GM12865 (cell line): Measurements from ENCODE around the gene POLR1E.
A peak's percentile ranks its signal among the peaks of the same experiment; 100 is the strongest.

Experiments used
- DNase-seq: peaks from one replicate; pipeline ENCODE4 v3.0.0; 2010; ENCODE audit warnings: low read depth
- H3K4me3 ChIP-seq: 2 replicates; pipeline ENCODE4 v1.5.1; 2011; ENCODE audit warnings: mild to moderate bottlenecking, low read depth, low read length, control low read depth
- TF ChIP-seq, protein P1 (sequence below): IDR thresholded peaks from 2 replicates; pipeline ENCODE4 v1.5.1; 2011; ENCODE audit warnings: low read length, control low read depth, low read depth, inconsistent platforms; ENCODE audit not compliant: insufficient read depth; ENCODE audit errors: missing control alignments

POLR1E gene, protein sequence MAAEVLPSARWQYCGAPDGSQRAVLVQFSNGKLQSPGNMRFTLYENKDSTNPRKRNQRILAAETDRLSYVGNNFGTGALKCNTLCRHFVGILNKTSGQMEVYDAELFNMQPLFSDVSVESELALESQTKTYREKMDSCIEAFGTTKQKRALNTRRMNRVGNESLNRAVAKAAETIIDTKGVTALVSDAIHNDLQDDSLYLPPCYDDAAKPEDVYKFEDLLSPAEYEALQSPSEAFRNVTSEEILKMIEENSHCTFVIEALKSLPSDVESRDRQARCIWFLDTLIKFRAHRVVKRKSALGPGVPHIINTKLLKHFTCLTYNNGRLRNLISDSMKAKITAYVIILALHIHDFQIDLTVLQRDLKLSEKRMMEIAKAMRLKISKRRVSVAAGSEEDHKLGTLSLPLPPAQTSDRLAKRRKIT

DNA sequence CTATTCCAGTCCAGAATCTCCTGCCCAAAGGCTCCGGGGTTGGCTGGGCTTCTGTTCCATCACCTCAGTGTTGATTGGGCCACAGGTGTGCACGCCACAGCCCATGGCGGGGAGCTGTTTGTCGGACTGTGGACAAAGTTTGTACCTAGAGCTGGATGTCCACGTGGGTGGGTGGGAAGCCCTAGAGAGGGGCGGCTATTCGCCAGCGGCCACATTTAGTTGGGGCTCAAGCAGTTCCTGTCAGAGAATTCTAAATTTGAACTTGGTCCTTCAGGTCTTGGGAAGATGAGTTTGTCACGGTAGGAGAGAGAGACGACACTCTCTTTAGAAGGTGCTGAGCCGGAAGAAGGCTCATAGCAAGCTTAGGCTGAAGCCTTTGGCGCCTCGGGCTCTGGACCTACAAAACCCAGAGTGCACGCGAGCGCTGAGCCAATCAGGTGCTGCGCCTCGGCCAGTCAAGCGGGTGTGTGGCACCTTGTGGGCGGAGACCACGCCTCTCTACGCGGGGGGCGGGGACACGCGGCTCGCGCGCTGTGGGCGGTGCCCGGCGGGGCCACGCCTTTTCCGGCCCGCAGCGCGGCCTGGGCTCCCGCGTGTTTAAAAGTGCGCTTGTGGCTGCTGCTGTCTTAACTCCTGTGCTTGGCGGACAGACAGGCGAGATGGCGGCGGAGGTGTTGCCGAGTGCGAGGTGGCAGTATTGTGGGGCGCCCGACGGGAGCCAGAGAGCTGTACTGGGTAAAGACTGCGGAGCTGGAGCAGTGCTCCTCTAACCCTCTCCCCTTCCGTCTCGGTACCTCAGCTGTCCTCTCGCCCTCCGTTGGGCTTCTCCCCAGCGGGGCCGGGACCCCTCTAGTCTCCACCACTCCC, at the start of gene POLR1E:
Gene POLR1E (plus strand): TSS at position 560 of the 867 bp plus-strand sequence. CDS start 100 bp downstream, at position 660.
- TF ChIP-seq, protein P1, sequence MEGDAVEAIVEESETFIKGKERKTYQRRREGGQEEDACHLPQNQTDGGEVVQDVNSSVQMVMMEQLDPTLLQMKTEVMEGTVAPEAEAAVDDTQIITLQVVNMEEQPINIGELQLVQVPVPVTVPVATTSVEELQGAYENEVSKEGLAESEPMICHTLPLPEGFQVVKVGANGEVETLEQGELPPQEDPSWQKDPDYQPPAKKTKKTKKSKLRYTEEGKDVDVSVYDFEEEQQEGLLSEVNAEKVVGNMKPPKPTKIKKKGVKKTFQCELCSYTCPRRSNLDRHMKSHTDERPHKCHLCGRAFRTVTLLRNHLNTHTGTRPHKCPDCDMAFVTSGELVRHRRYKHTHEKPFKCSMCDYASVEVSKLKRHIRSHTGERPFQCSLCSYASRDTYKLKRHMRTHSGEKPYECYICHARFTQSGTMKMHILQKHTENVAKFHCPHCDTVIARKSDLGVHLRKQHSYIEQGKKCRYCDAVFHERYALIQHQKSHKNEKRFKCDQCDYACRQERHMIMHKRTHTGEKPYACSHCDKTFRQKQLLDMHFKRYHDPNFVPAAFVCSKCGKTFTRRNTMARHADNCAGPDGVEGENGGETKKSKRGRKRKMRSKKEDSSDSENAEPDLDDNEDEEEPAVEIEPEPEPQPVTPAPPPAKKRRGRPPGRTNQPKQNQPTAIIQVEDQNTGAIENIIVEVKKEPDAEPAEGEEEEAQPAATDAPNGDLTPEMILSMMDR, result no peak
- peak within 1 kb of the TSS; percentile 95 for H3K4me3 ChIP-seq
- peak; percentile 99 for DNase-seq

DNA sequence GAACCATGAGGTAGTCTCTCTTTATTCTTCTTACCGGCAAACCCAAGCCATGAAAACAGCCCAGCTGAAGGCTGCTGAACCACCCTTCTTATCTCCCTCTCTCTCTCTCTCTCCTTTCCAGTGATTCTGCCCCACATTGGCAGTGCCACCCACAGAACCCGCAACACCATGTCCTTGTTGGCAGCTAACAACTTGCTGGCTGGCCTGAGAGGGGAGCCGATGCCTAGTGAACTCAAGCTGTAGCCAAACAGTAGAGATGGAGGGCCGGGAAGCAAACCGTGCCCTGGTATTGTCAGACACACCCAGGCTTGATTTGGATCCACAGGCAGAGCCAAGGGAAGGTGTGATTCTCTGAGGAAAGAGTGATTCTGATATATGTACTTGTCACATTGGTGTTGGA, 49.2 kb upstream of the POLR1E start:
- no peak for DNase-seq
- no peak overlapping the region for H3K4me3 ChIP-seq
- TF ChIP-seq, protein P1, result no peak

DNA sequence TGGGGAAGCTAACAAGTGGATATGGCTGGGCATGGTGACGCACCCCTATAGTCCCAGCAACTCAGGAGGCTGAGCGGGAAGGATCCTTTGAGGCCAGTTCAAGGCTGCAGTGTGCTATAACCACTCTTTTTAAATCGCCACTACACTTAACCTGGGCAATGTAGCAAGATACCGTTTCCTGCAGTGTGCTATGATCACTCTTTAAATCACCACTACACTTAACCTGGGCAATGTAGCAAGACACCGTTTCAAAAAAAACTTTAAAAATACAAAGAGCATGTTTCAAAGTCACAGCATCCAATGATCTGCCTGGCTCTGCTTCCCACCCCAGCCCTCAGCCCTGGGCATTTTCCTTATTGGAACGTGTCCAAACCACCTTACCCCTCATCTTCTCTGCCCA, 48.7 kb upstream of the POLR1E start:
- no peak overlapping the region for H3K4me3 ChIP-seq

DNA sequence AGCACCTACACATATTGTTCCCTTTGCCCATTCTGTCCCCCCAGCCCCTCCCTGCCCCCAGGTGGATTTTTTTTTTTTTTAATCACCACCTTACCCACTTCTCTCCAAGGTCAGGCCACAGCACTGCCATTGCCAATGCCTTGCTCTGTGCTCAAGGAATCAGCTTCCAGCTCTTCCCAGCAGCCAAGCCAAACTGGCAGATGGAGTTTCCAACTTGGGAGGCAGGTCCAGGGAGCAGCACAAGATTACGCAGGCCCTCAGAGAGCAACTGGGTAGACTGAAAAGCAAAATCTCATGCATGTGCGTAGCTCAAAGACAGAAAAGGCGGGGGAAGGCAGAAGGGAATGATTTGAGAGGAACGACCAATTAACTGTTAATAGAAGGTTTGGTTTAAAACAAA, 48.1 kb upstream of the POLR1E start:
- H3K4me3 ChIP-seq, result no peak overlapping the region
- no peak for DNase-seq
- TF ChIP-seq, protein P1, result no peak

More for the DNA sequence above, 48.7 kb upstream of the POLR1E start:
- DNase-seq, result no peak
- TF ChIP-seq, protein P1, result no peak

DNA sequence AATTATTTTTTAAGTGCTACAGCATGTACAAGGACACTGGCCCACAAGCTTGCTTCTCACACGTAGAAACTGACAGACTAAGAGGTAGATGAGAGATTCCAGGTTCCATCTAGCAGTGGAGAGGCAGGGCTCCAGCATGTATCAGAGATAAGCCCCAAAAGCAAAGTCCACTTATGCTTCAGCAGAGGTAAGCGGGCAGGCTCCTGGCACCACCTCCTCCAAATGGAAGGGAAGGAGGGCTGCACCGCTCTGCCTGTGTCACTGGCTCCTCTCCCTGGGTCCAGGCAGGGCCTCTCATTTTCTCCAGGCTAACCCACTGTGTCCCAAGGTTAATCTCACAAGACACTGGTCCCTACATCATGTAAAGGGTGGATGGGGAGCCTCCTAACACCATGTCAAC, 47.4 kb upstream of the POLR1E start:
- DNase-seq, result no peak
- H3K4me3 ChIP-seq, result no peak overlapping the region
- TF ChIP-seq, protein P1, result no peak

DNA sequence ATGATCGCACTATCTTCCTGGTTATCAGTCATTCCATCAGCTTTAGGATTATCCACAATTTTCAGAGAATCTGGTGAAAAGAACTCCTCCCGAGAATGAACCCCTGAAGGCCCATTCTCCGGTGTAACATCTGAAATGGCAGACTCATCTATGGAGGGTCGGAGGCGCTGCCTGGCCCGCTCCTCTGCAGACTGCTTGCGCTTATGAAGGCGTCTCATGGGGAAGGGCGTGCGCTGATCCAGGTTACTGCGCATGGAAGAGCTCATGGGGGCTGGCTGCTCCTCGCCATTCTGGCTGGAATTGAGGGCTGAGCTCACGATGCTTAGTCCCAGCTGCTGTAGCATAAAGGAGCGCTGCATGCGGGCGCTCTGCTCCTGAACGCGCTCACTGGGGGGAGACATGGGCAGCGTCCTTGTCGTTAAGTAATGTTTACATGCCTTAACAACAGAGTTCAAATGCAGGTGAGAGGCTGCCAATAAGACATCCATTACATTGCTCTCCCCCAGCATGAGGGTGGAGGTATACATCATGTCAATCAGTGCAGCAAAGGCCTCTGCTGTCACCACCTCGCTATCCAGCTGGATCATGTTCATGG, 43.9 kb upstream of the POLR1E start:
- DNase-seq, result no peak
- H3K4me3 ChIP-seq, result no peak overlapping the region
- TF ChIP-seq, protein P1, result no peak
